LNCaP clone FGC (cell line): ENCODE results near the gene PSMB2.

ENCODE experiments used
- DNase-seq: peaks from one replicate; pipeline ENCODE4 v3.0.0-alpha.2; 2011; ENCODE audit warnings: low read depth
- H3K4me3 ChIP-seq: 2 replicates; pipeline ENCODE4 v1.5.1; 2011; ENCODE audit warnings: mild to moderate bottlenecking, low read depth, low read length, control low read depth
- CTCF ChIP-seq: IDR thresholded peaks from 2 replicates; pipeline ENCODE4 v1.5.1; 2012; ENCODE audit warnings: mild to moderate bottlenecking; ENCODE audit not compliant: control insufficient read depth, insufficient read depth; ENCODE audit errors: extremely low read depth

PSMB2 gene

DNA sequence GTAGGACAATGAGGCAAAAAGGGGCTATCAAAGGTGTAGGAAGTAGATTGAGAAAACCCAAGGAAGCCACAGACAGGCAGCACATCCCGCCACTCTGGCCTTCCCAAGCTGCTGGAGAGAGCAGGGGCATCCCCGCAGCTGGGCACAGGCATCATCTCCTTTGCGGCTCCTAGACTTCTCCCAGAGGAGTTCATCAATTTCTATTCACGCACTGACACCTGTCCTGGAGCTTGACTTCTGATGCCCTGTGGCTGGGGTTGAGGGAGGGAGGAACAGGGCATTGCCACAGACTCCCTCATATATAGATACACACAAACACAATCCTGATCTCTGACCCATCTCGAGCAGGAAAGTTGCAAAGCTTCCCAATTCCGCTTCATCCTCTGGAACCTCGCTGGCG, 70.1 kb downstream of the PSMB2 start:
- no peak for TF ChIP-seq CTCF
- DNase-seq = no peak
- H3K4me3 ChIP-seq = no peak overlapping the region

- H3K4me3 ChIP-seq = no peak overlapping the region
- no peak for TF ChIP-seq CTCF
- DNase-seq = no peak
Observed at GRCh38 chr1:35570589-35571137, 70.7 kb downstream of the PSMB2 start.

DNA sequence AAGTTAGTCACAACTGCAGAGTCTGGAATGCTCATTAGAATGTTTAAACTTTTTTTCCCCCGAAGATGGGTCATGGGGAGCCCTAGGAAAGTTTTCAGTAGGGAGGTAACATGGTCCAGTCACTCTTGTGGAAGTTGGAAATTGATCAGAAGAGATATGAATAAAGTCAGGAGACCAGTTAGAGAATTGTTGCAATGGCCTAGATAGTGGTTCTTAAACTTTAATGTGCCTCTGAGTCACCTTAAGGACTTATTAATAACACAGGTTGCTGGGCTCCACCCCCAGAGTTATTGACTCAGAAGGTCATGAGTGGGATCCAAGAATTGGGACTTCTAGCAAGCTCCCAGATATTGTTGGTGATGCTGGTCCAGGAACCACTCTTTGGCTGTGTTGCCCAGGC, 71.4 kb downstream of the PSMB2 start:
- no peak overlapping the region for H3K4me3 ChIP-seq
- TF ChIP-seq CTCF = no peak
- no peak for DNase-seq

- no peak overlapping the region for H3K4me3 ChIP-seq
- TF ChIP-seq CTCF = peak; percentile 89
- no peak for DNase-seq
Observed at GRCh38 chr1:35568975-35569395, 72.3 kb downstream of the PSMB2 start.

- TF ChIP-seq CTCF = no peak
- no peak overlapping the region for H3K4me3 ChIP-seq
- DNase-seq = no peak
Observed at GRCh38 chr1:35567947-35568558, 73.3 kb downstream of the PSMB2 start.

DNA sequence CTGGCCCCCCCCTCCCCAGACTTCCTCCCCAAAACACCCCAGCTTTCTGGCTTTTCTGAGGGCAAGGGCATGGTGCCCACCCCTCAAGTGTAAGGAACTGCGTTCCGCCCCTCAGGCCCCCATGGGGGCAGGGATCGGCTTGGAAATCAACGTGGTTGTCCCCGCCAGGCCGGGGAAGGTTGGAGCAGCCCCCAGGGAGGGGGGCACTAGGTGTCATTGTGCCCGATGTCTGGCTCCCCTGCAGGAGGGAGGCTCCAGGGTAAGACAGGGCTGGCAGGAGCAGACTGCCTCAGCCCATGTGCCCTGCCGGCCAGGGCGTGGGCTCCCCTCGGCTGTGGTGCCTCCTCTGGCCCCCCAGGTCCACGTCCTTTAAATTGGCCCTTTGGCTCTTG, 75.6 kb downstream of the PSMB2 start:
- no peak for TF ChIP-seq CTCF
- H3K4me3 ChIP-seq = no peak overlapping the region
- DNase-seq = no peak
